ENCODE results near the gene TNFRSF14. TPM values are rescaled to one million over a fixed set of nuclear protein-coding genes. Genes with fewer than 3 reads are reported as not detected.

The TNFRSF14 gene
- total RNA-seq, 1 experiment from 2014 or later, result not detected

DNA sequence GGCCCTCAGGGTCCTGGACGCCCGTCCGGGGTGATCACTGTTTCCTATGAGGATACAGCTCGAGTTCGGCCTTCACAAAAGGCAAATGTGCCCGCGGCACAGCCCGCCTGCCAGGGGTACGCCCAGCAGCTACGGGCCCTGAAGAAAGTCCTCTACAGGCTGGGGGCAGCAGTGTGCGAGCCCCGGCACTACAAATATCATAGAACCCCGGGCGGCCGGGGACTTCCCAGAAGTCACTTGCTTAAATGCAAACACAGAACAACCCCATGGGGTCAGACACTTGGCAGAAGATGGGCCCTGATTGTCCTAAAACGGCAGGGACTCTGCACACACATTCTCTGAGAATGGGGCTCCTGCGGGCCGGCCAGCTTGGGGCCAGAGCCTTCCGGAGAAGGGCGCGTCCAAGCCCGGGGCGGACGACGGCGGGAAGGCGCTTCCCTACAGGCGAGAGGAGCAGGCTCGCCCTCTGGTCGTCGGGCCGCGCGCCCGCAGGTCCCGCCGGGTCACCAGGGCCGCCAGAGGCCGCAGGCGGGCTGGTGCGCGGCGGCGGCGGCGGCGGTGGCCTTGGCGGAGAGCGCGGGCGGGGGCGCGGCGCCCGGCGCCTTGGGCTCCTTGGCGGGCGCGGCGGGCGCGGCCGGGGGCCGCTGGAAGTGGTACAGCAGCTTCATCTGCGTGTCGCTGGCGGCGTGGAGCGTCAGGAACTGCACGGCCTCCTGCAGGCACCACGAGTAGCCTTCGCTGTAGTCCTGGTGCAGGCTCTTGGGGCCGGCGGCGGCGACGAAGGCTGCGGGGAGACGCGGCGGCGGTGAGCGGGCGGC lies 27.0 kb upstream of the TNFRSF14 start:
- Histone ChIP-seq H3K4me1 (peaks cover 8% of the 10 kb centered on the region), H3K27ac (no peak overlapping the region), H3K36me3 (no peaks in the 10 kb centered on the region), H3K27me3 (peaks cover 28% of the 10 kb centered on the region), H3K4me3 (no peak overlapping the region), H3K9me3 (replicated peaks) (no peaks in the 10 kb centered on the region)
- no peak for DNase-seq

DNA sequence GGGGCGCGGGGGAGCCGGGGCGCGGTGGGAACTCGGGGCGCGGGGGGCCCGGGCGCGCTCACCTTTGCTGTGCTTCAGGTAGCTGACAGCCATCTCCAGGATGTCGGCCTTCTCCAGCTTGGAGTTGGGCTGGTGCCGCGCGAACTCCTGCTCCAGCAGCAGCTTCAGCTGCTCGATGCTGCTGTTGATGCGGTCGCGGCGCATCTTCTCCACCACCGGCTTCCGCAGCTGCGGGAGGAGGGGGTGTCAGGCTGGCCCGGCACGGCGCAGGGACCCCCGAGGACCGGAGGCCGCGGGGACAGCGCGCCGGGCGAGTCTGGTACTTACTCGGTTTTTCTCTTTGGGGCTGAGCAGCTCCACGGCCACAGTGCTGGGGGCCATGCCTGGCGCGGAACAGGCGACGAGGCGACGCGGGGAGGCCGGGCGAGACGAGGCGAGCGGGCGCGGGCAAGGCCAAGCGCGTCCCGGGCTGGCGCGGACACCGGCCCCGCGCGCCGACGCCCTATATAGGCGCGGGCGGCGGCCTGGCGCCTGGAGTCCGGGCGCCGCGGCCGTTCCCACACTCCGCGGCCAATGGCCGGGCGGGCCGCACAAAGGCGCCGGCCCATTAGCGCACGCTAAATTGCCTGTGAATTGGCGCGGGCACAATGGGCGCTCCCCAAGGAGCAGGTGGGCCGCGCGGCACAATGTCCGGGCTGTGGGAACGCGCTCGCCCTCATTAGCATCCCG lies 26.2 kb upstream of the TNFRSF14 start, which contains the start of gene HES5:
HES5 (minus strand) TSS at position 480 of the 729 bp plus-strand sequence; CDS start at position 381, 99 bp downstream.
- Histone ChIP-seq H3K9me3 (replicated peaks) (no peaks in the 10 kb centered on the region), H3K27ac (no peak within 1 kb of the TSS), H3K4me3 (no peak within 1 kb of the TSS), H3K36me3 (no peaks in the 10 kb centered on the region), H3K27me3 (peaks cover 35% of the 10 kb centered on the region), H3K4me1 (peaks cover 8% of the 10 kb centered on the region)
- DNase-seq, result no peak

DNA sequence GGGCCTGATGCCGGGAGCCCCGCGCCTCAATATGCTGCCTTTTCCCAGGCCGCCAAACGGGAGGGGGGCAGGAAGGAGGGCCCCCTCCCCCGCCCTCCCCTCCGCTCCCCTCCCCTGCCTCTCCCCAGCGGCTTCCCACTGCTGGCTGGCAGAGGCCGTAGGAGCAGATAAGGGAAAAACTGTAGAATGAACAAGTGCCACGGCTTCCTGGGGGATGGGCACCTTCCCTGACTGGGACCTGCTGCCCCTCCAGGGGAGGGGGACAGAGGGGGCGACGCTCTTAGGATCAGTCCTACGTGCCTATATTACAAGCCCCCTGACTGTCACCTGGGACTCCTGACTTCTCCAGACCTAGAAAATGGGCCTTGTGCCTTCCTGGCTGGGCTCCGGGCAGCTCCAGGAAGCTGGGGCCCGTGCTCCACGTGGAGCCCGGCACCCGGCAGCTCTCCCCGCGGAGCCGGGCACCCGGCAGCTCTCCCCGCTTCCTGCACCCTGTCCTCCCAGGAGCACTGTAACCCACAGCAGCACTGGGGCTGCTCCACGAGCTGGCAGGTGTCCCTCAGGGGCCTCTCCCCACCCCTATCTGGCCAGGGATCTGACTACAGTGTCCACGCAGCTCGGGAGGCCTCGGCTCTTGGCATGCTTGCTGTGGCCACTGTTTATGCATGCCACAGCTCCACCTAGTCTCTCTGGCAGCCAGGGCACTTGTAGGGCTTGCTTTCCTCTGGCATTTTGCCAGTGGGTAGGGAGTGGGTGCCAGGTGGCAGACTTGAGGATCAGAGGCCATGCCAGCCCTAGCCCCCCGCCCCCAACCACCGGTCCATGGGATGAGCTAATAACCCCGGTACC lies 25.4 kb upstream of the TNFRSF14 start:
- no peak for DNase-seq
- H3K36me3 ChIP-seq, result no peaks in the 10 kb centered on the region
- H3K9me3 ChIP-seq (replicated peaks), result no peaks in the 10 kb centered on the region
- peaks cover 8% of the 10 kb centered on the region for H3K4me1 ChIP-seq
- H3K4me3 ChIP-seq, result no peak overlapping the region
- H3K27me3 ChIP-seq, result peaks cover 40% of the 10 kb centered on the region
- H3K27ac ChIP-seq, result no peak overlapping the region

DNA sequence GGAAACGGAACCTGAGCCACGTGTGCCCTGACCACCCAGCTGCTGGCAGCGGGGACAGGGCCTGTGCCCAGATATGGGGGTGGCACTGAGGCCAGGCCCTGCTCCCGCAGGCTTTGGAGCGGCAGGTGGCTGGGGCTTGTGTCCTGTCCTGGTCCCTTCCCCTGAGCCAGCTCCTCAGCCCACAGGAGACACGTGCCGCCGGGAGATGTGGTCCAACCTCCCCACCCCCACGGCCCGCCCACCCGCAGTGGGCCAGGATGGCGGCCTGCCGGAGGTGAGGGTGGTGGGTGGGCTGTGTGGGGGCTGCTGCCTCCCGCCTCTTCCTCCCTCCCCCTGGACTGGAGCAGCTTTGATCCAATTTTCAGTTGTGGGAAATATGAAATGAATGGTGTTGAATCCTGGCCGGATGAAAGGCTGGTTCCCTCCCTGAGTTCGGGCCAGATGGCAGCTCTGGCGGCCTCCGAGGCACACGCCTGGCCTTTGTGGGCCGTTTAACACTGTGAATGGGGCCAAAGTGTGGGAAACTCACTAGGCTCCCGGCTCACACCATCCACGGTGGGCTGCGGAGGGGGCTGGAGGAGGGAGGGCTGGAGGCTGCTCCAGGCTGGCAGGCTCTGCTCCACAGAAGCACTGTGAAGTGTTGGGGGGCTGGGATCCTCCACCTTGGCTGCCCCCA lies 23.5 kb upstream of the TNFRSF14 start:
- no peak overlapping the region for H3K27ac ChIP-seq
- no peak for DNase-seq
- no peaks in the 10 kb centered on the region for H3K36me3 ChIP-seq
- no peaks in the 10 kb centered on the region for H3K4me1 ChIP-seq
- no peak overlapping the region for H3K4me3 ChIP-seq
- H3K9me3 ChIP-seq (replicated peaks), result no peaks in the 10 kb centered on the region
- peaks cover 47% of the 10 kb centered on the region for H3K27me3 ChIP-seq

DNA sequence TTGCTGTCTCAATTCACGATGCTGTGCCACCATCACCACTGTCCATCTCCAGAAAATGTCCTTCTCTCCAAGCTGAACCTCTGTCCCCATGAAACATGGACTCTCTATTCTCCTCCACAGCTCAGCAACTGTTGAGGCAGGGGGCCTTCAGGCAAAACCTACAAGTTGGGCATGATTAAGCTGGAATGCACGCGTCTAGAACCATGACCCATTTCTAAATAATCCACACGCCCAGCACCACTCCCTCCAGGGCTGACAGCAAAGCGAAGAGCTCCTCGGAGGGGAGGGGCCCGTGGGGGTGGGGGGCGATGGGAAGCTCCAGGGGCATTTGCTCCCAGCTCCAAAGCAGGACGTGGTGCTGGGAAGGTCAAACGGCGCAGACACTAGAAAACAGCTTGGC lies 22.8 kb upstream of the TNFRSF14 start:
- DNase-seq, result no peak
- no peaks in the 10 kb centered on the region for H3K36me3 ChIP-seq
- H3K4me3 ChIP-seq, result no peak overlapping the region
- no peak overlapping the region for H3K27ac ChIP-seq
- no peaks in the 10 kb centered on the region for H3K4me1 ChIP-seq
- H3K9me3 ChIP-seq (replicated peaks), result no peaks in the 10 kb centered on the region
- peaks cover 47% of the 10 kb centered on the region for H3K27me3 ChIP-seq

DNA sequence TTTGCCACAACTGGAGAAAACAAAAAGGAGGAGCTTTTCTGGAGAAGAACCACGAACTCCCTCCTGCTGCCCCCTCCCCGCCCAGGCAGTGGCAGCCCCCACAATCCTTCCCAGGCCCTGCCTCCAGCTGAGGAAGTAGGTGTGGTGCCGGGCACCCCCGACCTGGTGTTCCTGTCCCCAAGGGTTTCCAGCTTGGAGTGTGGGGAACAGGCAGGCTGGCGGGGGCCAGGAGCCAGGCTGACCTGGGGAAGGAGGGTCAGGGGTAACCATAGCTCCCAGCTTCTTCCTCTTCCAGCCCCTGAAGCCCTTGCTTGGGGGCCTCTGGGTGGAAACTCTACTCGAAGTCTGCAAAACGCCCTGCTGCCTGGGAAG lies 21.9 kb upstream of the TNFRSF14 start:
- no peak overlapping the region for H3K27ac ChIP-seq
- no peaks in the 10 kb centered on the region for H3K36me3 ChIP-seq
- no peaks in the 10 kb centered on the region for H3K4me1 ChIP-seq
- no peaks in the 10 kb centered on the region for H3K9me3 ChIP-seq (replicated peaks)
- peaks cover 47% of the 10 kb centered on the region for H3K27me3 ChIP-seq
- DNase-seq, result no peak
- no peak overlapping the region for H3K4me3 ChIP-seq

DNA sequence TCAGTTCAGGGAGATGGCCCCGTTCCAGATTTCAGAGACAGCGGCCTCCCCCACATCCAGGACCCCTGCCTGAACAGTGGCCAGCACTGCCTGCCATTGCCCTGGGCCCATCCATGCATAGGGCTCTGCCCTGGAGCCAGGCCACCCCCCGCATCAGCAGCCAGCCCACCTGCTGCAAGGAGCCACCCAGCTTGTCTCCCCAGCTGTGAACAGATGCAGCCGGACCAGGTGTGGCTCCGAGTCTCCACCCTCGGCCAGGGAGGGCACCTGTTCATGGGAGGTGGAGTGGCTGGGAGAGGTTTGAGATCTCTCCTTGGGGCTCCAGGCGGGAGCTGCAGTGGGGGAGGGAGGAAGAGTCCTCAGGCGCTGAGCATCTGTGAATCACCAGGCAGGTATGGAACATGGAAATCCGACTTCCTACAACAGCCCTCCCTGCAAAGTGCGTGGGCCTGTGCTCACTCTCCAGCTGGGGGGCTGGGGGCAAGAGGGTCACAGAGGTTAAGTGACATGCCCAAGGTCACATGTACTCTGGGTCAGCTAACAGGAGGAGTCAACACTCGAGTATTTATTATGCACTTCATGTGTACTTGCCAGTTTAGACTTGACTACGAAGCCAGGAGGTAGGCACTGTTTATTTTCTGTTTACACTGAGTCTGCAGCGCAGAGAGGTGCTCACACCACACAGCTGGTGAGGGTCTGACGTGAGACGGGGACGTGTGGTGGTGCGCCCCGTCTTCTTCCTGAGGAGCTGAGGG lies 21.3 kb upstream of the TNFRSF14 start:
- DNase-seq, result no peak
- Histone ChIP-seq H3K27me3 (peaks cover 47% of the 10 kb centered on the region), H3K4me3 (no peak overlapping the region), H3K9me3 (replicated peaks) (no peaks in the 10 kb centered on the region), H3K27ac (no peak overlapping the region), H3K36me3 (no peaks in the 10 kb centered on the region), H3K4me1 (no peaks in the 10 kb centered on the region)

DNA sequence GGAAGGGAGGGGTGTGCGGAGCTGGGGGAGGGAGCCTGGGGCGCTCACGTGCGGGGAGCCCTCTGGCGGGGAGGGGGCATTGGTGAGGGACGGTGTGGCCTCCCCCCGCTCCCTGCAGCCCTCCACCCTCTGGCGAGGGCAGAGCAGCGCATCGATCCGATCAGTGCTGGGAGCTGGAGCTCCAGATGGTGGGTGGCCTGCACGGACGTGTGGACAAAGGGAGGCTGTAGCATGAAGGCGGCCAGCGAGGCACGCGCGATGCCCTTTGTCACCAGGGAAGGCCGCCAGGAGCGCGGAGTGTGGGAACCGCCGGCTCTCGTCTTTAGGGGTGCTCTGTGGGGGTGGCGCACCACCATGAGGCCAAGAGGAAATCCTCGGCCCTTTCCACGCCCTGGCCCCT lies 20.7 kb upstream of the TNFRSF14 start:
- no peaks in the 10 kb centered on the region for H3K4me1 ChIP-seq
- no peaks in the 10 kb centered on the region for H3K9me3 ChIP-seq (replicated peaks)
- peaks cover 52% of the 10 kb centered on the region for H3K27me3 ChIP-seq
- no peak overlapping the region for H3K27ac ChIP-seq
- H3K4me3 ChIP-seq, result no peak overlapping the region
- DNase-seq, result no peak
- no peaks in the 10 kb centered on the region for H3K36me3 ChIP-seq

GRCh38 chr1:2535981-2536380 lies 20.2 kb upstream of the TNFRSF14 start:
- Histone ChIP-seq H3K27ac (no peak overlapping the region), H3K9me3 (replicated peaks) (no peaks in the 10 kb centered on the region), H3K36me3 (no peaks in the 10 kb centered on the region), H3K4me1 (no peaks in the 10 kb centered on the region), H3K27me3 (peaks cover 50% of the 10 kb centered on the region), H3K4me3 (no peak overlapping the region)
- DNase-seq, result no peak

- H3K27me3 ChIP-seq, result peaks cover 47% of the 10 kb centered on the region
- no peak overlapping the region for H3K27ac ChIP-seq
- DNase-seq, result peak; percentile 78 to 85
- H3K4me1 ChIP-seq, result peaks cover 3% of the 10 kb centered on the region; the same call in 1 of the 2 replicates
- H3K9me3 ChIP-seq (replicated peaks), result no peaks in the 10 kb centered on the region
- no peak overlapping the region for H3K4me3 ChIP-seq
- H3K36me3 ChIP-seq, result no peaks in the 10 kb centered on the region
Measured at GRCh38 chr1:2537784-2538115, 18.4 kb upstream of the TNFRSF14 start.

DNA sequence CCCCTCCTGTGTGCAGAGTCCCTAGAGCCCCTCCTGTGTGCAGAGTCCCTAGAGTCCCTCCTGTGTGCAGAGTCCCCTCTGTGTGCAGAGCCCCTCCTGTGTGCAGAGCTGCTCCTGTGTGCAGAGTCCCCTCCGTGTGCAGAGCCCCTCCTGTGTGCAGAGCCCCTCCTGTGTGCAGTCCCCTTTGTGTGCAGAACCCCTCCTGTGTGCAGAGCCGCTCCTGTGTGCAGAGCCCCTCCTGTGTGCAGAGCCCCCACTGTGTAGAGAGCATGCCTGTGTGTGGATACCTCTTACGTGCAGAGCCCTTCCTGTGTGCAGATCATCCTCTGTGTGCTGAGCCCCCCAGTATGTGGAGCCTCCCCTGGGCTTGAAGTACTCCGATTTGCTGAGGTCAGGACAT lies 17.8 kb upstream of the TNFRSF14 start:
- H3K9me3 ChIP-seq (replicated peaks), result no peaks in the 10 kb centered on the region
- peaks cover 40% of the 10 kb centered on the region for H3K27me3 ChIP-seq
- no peaks in the 10 kb centered on the region for H3K36me3 ChIP-seq
- DNase-seq, result no peak
- peaks cover 8% of the 10 kb centered on the region for H3K4me1 ChIP-seq
- no peak overlapping the region for H3K4me3 ChIP-seq
- H3K27ac ChIP-seq, result no peak overlapping the region

DNA sequence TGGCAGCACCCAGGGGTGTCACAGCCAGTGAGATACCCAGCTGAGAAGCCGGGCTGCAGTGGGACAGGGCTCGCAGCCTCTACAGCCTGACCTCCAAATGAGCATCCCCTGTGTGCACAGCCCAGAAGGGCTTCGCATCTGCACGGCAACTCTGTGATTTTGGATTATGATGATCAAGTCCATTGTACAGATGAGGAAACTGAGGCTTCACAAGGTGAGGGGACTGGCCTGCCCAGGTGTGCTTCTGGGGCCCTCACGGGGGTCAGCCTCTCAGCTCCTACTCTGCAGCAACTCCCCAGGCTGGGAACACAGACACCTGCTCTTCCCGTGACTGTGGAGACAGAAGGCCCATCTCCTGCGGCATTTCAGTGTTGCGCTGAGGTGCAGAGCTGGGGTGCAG lies 17.3 kb upstream of the TNFRSF14 start:
- no peak overlapping the region for H3K4me3 ChIP-seq
- H3K27me3 ChIP-seq, result peaks cover 35% of the 10 kb centered on the region
- H3K9me3 ChIP-seq (replicated peaks), result no peaks in the 10 kb centered on the region
- no peak for DNase-seq
- no peaks in the 10 kb centered on the region for H3K36me3 ChIP-seq
- H3K4me1 ChIP-seq, result peaks cover 13% of the 10 kb centered on the region
- H3K27ac ChIP-seq, result no peak overlapping the region

DNA sequence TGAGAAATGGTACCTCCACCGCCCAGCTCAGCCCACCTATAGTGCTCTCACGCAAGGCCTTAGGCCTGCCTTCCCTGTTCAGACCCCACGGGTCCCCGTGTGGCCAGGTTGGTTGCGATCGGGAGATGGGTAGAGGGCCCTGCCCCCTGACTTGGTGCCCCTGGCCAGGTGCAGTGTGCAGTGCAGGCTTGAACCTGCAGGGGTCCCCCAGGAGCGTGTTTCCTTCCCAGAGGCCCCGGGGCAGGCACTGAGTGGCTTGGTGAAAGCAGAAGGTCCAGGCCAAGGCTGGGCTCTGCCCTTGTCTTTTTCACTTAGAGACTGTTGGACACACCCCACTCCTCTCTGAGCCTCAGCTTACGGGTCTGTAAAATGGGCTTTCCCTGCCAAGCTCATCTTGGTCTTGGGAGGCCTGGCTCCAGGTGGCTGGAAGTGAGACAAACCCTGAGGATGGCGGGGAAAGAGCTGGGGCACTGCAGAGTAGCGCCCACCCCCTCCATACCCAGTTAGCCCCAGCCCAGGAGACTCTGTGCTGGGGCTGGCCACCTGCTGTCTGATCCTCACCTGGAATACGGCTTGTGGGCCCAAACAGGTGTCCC lies 16.8 kb upstream of the TNFRSF14 start:
- Histone ChIP-seq H3K4me3 (no peak overlapping the region), H3K36me3 (no peaks in the 10 kb centered on the region), H3K27me3 (peaks cover 30% of the 10 kb centered on the region), H3K9me3 (replicated peaks) (no peaks in the 10 kb centered on the region), H3K27ac (no peak overlapping the region), H3K4me1 (peaks cover 19% of the 10 kb centered on the region)
- DNase-seq, result no peak

Measured in SJCRH30 (cell line).